ENCODE data around the gene SATB1. TPM values are rescaled to one million over a fixed set of nuclear protein-coding genes. Genes with fewer than 3 reads are reported as not detected.

The SATB1 gene
- polyA plus RNA-seq, 2 of the 4 experiments (the other 2 are of a cell fraction): 0.05 TPM; not detected in 1

GRCh38 chr3:18357747-18358146 lies 67.4 kb downstream of the SATB1 start:
- CTCF ChIA-PET: no interaction called here
- no peak for FAIRE-seq

DNA sequence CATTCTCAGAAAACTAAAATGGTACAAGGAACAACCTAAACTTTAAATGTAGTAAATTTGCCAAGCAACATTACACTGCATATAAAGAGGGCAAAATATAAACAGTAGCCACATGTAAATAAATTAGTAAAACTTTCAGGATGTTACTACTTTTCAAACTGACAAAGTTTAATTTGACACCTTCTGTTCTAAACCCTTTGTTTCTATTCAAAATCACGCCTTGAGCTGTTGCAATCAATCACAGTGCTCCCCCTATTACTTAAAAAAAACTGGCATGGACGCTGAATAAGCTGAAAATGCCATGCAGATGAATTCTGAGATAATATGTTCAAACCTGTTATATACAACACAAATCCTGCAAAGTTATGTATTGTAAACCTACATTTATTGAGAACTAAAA lies 69.3 kb downstream of the SATB1 start:
- DNase-seq (ENCODE audit: low read depth in 1 of 2, low spot score in 1 of 2) (no peak), ATAC-seq (no peak), FAIRE-seq (no peak)
- ChIA-PET CTCF (no interaction called here), POLR2A (no interaction called here)
- no peak for TF ChIP-seq CBX2 (IDR thresholded peaks at IDR 0.05; ENCODE audit: borderline replicate concordance, low read depth)
- TF ChIP-seq KDM5A (IDR thresholded peaks at IDR 0.05): no peak
- no peak for TF ChIP-seq HMGXB4 (CRISPR knock-in tag; IDR thresholded peaks at IDR 0.05; ENCODE audit: borderline replicate concordance)
- no peak for TF ChIP-seq MAX (IDR thresholded peaks at IDR 0.05)
- Histone ChIP-seq H3K27ac (no peak overlapping the region), H3K4me2 (no peak overlapping the region), H3K9me3 (no peaks in the 10 kb centered on the region), H3K4me1 (no peaks in the 10 kb centered on the region), H3K4me3 (no peak overlapping the region)
- 5% methylated on average over 2 of the region's 2 CpGs for WGBS (ENCODE audit: missing lambda C conversion rate)

More at GRCh38 chr3:18357747-18358146, 67.4 kb downstream of the SATB1 start:
- Histone ChIP-seq H3K4me1 (no peaks in the 10 kb centered on the region), H3K27ac (no peak overlapping the region), H3K4me2 (no peak overlapping the region), H3K4me3 (no peak overlapping the region), H3K9me3 (no peaks in the 10 kb centered on the region)
- POLR2A ChIA-PET: no interaction called here
- TF ChIP-seq ELK1 (IDR thresholded peaks at IDR 0.05; ENCODE audit: low read depth, low read length): no peak
- no peak for TF ChIP-seq CHD2 (IDR thresholded peaks at IDR 0.05; ENCODE audit: low read length, partially characterized antibody)
- no peak for TF ChIP-seq NPAS2 (CRISPR knock-in tag; IDR thresholded peaks at IDR 0.05; ENCODE audit: borderline replicate concordance)
- no peak for TF ChIP-seq HDAC2 (IDR thresholded peaks at IDR 0.05)
- TF ChIP-seq, protein P1, sequence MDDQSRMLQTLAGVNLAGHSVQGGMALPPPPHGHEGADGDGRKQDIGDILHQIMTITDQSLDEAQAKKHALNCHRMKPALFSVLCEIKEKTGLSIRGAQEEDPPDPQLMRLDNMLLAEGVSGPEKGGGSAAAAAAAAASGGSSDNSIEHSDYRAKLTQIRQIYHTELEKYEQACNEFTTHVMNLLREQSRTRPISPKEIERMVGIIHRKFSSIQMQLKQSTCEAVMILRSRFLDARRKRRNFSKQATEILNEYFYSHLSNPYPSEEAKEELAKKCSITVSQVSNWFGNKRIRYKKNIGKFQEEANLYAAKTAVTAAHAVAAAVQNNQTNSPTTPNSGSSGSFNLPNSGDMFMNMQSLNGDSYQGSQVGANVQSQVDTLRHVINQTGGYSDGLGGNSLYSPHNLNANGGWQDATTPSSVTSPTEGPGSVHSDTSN (IDR thresholded peaks at IDR 0.05): no peak
- no peak for TF ChIP-seq HOXA7 (CRISPR knock-in tag; IDR thresholded peaks at IDR 0.05)
- TF ChIP-seq MAFK (IDR thresholded peaks at IDR 0.05; ENCODE audit: partially characterized antibody): no peak
- no peak for TF ChIP-seq JUNB (IDR thresholded peaks at IDR 0.05)
- TF ChIP-seq BCL3 (IDR thresholded peaks at IDR 0.05): no peak
- no peak for TF ChIP-seq TFCP2L1 (CRISPR knock-in tag; IDR thresholded peaks at IDR 0.05)
- TF ChIP-seq EHMT2 (IDR thresholded peaks at IDR 0.05; ENCODE audit: low read depth): no peak
- TF ChIP-seq POLR2A (IDR thresholded peaks at IDR 0.05; ENCODE audit: low read length): no peak
- TF ChIP-seq FOSL2 (IDR thresholded peaks at IDR 0.05): no peak
- TF ChIP-seq FOSL2 (CRISPR knock-in tag; IDR thresholded peaks at IDR 0.05): no peak
- TF ChIP-seq GATA3 (IDR thresholded peaks at IDR 0.05; ENCODE audit: borderline replicate concordance): no peak
- no peak for TF ChIP-seq RCOR1 (IDR thresholded peaks at IDR 0.05; ENCODE audit: low read depth, low read length)
- TF ChIP-seq CBX2 (IDR thresholded peaks at IDR 0.05; ENCODE audit: borderline replicate concordance, low read depth): no peak
- no peak for TF ChIP-seq ATOH8 (CRISPR knock-in tag; IDR thresholded peaks at IDR 0.05; ENCODE audit: low read depth)
- TF ChIP-seq E2F6 (IDR thresholded peaks at IDR 0.05; ENCODE audit: borderline replicate concordance, low read depth): no peak
- TF ChIP-seq MYC (IDR thresholded peaks at IDR 0.05; ENCODE audit: borderline replicate concordance, low read length): no peak
- DNase-seq (ENCODE audit: low read depth in 1 of 2, low spot score in 1 of 2): no peak
- ATAC-seq: no peak
